C4-2B (cell line): Measurements from ENCODE around the gene CLIC3.
"Not testable (repeated sequence)": the region's sequence is repeated elsewhere in the genome, so short reads cannot be mapped to it uniquely, and the experiment has no call there.

ENCODE experiments used
- H3K27ac ChIP-seq: fragments of 450-650 bp; 2 replicates; pipeline ENCODE4 v1.5.1; 2017
- ZFX ChIP-seq: fragments of 450-650 bp; IDR thresholded peaks from 2 replicates; pipeline ENCODE4 v1.6.1; 2017
- TF ChIP-seq, protein P1 (sequence below): fragments of 450-650 bp; conservative IDR thresholded peaks from 2 replicates; pipeline ENCODE4 v1.5.1; 2017; ENCODE audit warnings: mild to moderate bottlenecking

CLIC3 gene

DNA sequence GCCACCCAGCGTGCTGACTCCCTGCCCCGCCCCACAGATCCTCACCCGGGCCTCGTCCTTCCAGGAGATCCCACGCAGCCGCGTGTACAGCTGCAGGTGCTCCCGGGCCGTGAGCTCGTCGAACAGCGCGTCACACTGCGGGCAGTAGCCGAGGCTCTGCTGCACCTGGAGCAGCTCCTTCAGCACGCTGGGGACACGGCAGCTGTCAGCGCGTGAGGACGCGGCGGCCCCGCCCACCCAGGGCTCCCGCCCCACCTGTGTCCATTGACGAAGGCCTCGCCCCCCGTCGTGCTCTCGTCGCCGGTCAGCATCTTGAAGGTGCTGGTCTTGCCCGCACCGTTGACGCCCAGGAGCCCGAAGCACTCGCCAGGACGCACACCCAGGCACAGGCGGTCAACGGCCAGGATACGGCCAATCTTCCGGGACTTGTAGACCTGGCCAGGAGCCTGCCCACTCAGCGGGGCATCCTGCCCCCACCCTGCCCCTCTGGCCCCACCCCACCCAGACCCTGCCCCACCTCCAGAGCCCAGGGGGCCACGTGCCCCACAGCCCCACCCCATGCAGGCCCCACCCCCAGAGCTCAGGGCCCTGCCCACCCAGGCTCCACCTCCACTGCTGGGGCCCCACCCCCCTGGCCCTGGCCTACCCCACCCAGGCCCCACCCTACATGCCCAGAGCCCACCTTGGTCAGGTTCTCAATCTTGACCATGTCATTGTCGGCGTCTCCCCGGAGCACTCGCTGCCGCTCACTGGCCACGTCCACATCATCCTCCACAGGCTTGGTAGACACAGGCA lies 13.8 kb upstream of the CLIC3 start:
- no peak overlapping the region for H3K27ac ChIP-seq
- TF ChIP-seq ZFX: no peak
- TF ChIP-seq, protein P1, sequence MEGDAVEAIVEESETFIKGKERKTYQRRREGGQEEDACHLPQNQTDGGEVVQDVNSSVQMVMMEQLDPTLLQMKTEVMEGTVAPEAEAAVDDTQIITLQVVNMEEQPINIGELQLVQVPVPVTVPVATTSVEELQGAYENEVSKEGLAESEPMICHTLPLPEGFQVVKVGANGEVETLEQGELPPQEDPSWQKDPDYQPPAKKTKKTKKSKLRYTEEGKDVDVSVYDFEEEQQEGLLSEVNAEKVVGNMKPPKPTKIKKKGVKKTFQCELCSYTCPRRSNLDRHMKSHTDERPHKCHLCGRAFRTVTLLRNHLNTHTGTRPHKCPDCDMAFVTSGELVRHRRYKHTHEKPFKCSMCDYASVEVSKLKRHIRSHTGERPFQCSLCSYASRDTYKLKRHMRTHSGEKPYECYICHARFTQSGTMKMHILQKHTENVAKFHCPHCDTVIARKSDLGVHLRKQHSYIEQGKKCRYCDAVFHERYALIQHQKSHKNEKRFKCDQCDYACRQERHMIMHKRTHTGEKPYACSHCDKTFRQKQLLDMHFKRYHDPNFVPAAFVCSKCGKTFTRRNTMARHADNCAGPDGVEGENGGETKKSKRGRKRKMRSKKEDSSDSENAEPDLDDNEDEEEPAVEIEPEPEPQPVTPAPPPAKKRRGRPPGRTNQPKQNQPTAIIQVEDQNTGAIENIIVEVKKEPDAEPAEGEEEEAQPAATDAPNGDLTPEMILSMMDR: no peak

DNA sequence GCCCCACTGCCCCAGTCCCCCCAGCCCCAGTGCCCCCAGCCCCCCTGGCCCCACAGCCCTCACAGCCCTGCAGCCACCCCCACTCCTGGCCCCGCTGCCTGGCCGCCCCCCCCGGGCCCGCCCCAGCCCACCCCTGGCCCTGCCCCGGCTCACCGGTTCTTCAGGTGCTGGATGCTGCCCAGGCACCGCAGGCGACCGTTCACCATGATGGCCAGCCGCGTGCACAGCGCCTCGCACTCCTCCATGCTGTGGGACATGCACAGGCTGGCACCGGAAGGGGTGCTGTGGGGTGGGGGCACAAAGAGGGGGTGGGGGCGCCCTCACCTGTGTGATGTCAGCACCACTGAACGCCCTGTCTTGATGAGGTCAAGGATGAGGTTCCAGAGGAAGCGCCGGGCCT lies 12.8 kb upstream of the CLIC3 start:
- TF ChIP-seq, protein P1: no peak
- no peak for TF ChIP-seq ZFX
- no peak overlapping the region for H3K27ac ChIP-seq

DNA sequence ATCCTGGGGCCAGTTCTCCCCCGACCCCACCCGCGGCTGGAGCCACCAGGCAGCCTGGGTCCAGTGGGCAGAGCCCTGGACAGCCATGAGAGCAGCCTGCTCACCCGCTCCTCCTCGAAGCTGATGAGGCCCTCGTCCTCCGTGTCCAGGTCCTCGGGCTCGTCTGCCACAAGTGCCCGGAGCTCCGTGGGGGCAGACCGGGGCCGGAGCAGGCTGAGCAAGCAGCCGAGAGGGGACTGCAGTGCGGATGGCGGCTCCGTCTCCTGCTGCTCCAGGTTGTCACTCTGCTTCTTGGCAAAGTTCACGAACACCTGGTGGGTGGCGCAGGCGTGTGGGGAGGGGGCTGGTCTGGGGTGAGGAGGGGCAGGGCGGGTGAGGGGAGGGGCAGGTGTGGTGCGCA lies 11.9 kb upstream of the CLIC3 start:
- TF ChIP-seq, protein P1: no peak
- no peak for TF ChIP-seq ZFX

DNA sequence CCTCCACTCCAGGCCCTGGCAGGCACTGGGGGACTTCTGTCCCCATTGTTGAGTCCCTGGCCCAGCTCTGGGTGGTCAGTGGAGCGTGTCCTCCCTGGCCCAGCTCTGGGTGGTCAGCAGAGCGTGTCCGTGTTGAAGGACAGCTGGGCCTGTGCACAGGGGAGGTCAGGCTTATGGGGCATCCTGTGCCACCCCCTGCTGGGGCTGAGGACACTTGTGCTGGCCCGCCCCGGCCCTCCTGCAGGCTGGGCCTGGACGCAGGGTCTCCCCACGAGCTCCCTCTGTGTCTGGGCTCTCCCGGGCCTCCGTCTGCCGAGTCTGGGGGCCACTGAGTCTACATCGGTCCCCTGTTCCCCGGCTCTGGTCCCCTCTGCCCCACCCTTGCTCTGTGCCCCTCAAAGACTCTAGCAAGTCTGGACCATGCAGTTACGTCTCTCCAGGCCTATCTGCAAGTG lies 11.5 kb upstream of the CLIC3 start:
- H3K27ac ChIP-seq: no peak overlapping the region
- TF ChIP-seq ZFX: no peak
- TF ChIP-seq, protein P1: no peak

More for the DNA sequence above, 11.9 kb upstream of the CLIC3 start:
- no peak overlapping the region for H3K27ac ChIP-seq

DNA sequence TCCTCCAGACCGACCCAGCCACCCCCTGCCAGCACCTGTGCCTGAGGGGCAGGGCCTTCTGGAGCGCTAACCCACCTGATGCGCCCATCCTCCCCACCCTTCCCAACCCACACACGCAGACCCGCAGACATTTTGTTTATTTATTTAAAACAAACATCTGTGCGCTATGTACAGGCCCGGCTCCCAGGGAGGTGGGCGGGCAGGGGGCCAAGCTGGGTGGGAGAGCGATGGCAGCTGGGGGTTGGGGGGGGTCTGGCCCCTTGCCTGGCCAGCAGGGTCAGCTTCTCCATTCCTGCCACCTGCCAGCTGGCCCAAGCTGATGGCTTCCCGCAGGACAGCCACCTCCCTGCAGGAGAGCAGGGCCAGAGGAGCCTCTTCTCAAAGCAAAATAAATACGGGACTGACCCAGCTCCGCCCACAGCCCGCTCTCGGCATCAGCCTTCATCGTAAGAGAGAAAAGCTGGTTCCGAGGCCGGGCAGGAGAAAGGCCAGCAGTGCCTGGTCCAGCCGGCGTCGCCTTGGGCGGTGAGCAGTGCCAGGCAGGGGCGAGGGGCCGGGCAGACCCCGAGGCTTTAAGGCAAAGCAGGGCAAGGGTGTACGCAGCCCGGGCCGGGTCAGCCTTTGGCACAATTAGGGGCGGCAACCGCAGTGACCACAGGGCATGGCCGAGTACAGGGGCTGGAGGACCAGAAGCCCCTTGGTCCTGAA lies 10.9 kb upstream of the CLIC3 start:
- TF ChIP-seq, protein P1: no peak
- no peak for TF ChIP-seq ZFX
- H3K27ac ChIP-seq: no peak overlapping the region

DNA sequence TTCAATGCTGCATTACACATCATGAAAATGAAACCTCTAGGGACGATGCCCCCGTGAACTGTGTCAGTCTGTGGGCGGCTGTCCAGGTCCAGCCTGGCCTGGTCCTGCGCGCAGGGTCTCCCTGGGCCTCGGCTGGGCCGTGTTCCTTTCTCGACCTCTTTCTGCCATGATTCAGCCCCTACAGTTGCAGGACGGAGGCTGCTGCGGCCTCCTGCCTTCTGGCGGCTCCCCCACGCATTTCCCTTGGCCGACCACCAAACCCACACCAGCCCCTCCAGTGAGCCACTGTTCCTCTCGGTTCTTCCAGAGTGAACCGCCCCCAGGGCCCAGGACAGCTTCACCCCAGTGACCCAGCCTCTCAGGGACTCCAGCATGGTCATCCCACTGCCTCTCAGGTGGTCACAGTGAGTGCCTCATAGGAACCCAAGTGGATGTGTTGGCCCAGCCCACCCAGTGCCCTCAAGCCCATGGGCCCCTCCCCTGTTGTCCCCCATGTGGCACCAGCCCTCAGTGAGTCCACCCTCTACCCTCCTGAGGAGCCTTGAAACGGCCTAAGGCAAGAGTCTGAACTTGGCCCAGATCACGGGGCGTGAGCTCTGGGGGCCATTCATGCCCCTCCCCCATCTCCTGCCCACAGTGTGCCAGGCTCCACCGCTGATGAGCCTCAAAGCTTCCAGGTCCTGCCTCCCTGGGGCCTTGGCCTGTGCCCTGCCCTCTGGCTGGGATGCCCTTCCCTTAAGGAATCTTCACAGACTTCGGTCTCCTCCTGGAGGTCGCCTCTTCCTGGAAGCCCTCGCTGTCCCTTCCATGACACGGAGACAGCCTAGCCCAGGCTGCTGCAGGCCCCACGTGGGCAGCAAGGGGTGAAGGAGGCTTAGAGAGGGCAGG lies 10.0 kb upstream of the CLIC3 start:
- TF ChIP-seq, protein P1: no peak

DNA sequence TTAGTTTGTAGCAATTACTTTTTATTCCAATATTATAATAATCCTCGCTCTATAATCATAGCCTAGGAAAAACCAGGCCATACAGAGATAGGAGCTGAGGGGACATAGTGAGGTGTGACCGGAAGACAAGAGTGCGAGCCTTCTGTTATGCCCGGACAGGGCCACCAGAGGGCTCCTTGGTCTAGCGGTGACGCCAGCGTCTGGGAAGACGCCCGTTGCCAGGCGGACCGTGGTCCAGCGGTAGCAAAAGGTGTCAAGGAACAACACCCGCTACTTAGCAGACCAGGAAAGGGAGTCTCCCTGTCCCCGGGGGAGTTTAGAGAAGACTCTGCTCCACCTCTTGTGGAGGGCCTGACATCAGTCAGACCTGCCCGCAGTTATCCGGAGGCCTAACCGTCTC lies 7.9 kb upstream of the CLIC3 start:
- H3K27ac ChIP-seq: not testable (repeated sequence)

More for the DNA sequence above, 10.0 kb upstream of the CLIC3 start:
- H3K27ac ChIP-seq: no peak overlapping the region
